Measurements from ENCODE around the gene SPATA2L. TPM values are rescaled to one million over a fixed set of nuclear protein-coding genes. Genes with fewer than 3 reads are reported as not detected.

SPATA2L gene
- total RNA-seq, 1 donor from 2014 or later: 10.8 TPM

DNA sequence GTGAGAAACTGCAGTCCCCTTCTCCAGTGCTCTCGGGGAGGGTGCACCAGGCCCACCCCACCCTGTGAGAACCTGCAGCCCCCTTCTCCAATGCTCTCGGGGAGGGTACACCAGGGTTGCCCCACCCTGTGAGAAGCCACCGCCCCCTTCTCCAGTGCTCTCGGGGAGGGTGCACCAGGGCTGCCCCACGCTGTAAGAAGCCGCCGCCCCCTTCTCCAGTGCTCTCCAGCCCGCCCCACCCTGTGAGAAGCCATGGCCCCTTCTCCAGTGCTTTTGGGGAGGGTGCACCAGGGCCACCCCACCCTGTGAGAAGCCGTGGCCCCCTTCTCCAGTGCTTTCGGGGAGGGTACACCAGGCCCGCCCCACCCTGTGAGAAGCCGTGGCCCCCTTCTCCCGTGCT lies 31.8 kb downstream of the SPATA2L start:
- DNase-seq (ENCODE audit: low read depth): no peak
- Mint-ChIP-seq H3K27ac (ENCODE audit: unreplicated experiment) (no peak overlapping the region), H3K27me3 (ENCODE audit: low read depth, unreplicated experiment) (no peaks in the 10 kb centered on the region), H3K4me3 (ENCODE audit: unreplicated experiment) (no peak overlapping the region), H3K4me1 (ENCODE audit: low read depth, unreplicated experiment) (peaks cover 8% of the 10 kb centered on the region), H3K36me3 (ENCODE audit: low read depth, unreplicated experiment) (peaks cover 26% of the 10 kb centered on the region), H3K9me3 (ENCODE audit: unreplicated experiment) (peaks cover under 1% of the 10 kb centered on the region)
- no peak for FAIRE-seq
- Histone ChIP-seq H3K27me3 (ENCODE audit: insufficient read depth, low read length) (no peaks in the 10 kb centered on the region), H3K4me2 (ENCODE audit: low read length) (no peak overlapping the region), H4K20me1 (ENCODE audit: insufficient read depth, low read length) (no peaks in the 10 kb centered on the region), H3K4me1 (ENCODE audit: insufficient read depth, low read length) (peaks cover 6% of the 10 kb centered on the region), H3K27ac (ENCODE audit: low read depth, low read length) (no peak overlapping the region), H3K36me3 (ENCODE audit: insufficient read depth, low read length) (no peaks in the 10 kb centered on the region), H3K79me2 (ENCODE audit: insufficient read depth, low read length) (no peaks in the 10 kb centered on the region), H2AFZ (ENCODE audit: low read depth, low read length) (no peak overlapping the region), H3K4me3 (ENCODE audit: insufficient read depth, low read depth, low read length) (no peak overlapping the region), H3K9ac (ENCODE audit: low read length) (no peak overlapping the region), H3K9me3 (ENCODE audit: insufficient read depth, low read depth, low read length) (no peaks in the 10 kb centered on the region)
- no peak for TF ChIP-seq EZH2 (IDR thresholded peaks at IDR 0.05; ENCODE audit: insufficient read depth, low read length)
- TF ChIP-seq, protein P1, sequence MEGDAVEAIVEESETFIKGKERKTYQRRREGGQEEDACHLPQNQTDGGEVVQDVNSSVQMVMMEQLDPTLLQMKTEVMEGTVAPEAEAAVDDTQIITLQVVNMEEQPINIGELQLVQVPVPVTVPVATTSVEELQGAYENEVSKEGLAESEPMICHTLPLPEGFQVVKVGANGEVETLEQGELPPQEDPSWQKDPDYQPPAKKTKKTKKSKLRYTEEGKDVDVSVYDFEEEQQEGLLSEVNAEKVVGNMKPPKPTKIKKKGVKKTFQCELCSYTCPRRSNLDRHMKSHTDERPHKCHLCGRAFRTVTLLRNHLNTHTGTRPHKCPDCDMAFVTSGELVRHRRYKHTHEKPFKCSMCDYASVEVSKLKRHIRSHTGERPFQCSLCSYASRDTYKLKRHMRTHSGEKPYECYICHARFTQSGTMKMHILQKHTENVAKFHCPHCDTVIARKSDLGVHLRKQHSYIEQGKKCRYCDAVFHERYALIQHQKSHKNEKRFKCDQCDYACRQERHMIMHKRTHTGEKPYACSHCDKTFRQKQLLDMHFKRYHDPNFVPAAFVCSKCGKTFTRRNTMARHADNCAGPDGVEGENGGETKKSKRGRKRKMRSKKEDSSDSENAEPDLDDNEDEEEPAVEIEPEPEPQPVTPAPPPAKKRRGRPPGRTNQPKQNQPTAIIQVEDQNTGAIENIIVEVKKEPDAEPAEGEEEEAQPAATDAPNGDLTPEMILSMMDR (IDR thresholded peaks at IDR 0.05; ENCODE audit: insufficient read depth, low read depth, low read length): no peak

DNA sequence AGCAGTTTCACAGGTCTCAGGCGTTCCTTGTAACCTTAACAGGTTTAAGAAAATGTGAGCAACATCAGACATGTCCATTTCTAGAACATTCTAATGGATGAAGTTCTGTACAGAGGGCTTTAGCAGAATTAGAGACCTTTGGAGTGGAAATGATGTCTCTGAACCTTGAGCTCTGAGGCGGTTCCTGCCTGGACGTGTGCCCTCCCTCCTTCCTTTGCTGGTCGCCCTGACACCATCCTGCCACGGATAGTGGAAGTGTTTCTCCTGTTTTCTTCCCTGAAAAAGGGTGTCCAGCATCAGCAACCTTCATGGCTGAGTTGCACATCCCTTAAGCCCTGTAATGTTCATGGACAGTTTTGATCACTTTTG lies 32.7 kb downstream of the SPATA2L start:
- peaks cover 3% of the 10 kb centered on the region for H3K9me3 Mint-ChIP-seq (ENCODE audit: unreplicated experiment)
- TF ChIP-seq, protein P1 (IDR thresholded peaks at IDR 0.05; ENCODE audit: insufficient read depth, low read depth, low read length): no peak
- TF ChIP-seq EZH2 (IDR thresholded peaks at IDR 0.05; ENCODE audit: insufficient read depth, low read length): no peak
- no peaks in the 10 kb centered on the region for H3K9me3 ChIP-seq (ENCODE audit: insufficient read depth, low read depth, low read length)
- H3K27me3 Mint-ChIP-seq (ENCODE audit: low read depth, unreplicated experiment): no peaks in the 10 kb centered on the region
- no peaks in the 10 kb centered on the region for H3K27me3 ChIP-seq (ENCODE audit: insufficient read depth, low read length)
- H2AFZ ChIP-seq (ENCODE audit: low read depth, low read length): no peak overlapping the region
- H3K4me2 ChIP-seq (ENCODE audit: low read length): no peak overlapping the region
- no peak overlapping the region for H3K27ac ChIP-seq (ENCODE audit: low read depth, low read length)
- no peaks in the 10 kb centered on the region for H3K79me2 ChIP-seq (ENCODE audit: insufficient read depth, low read length)
- no peaks in the 10 kb centered on the region for H3K36me3 ChIP-seq (ENCODE audit: insufficient read depth, low read length)
- H3K4me1 ChIP-seq (ENCODE audit: insufficient read depth, low read length): peaks cover 6% of the 10 kb centered on the region
- DNase-seq (ENCODE audit: low read depth) (no peak), FAIRE-seq (no peak)
- H4K20me1 ChIP-seq (ENCODE audit: insufficient read depth, low read length): no peaks in the 10 kb centered on the region
- H3K36me3 Mint-ChIP-seq (ENCODE audit: low read depth, unreplicated experiment): peaks cover 29% of the 10 kb centered on the region
- H3K4me3 Mint-ChIP-seq (ENCODE audit: unreplicated experiment): no peak overlapping the region
- no peak overlapping the region for H3K9ac ChIP-seq (ENCODE audit: low read length)
- no peak overlapping the region for H3K4me3 ChIP-seq (ENCODE audit: insufficient read depth, low read depth, low read length)
- H3K27ac Mint-ChIP-seq (ENCODE audit: unreplicated experiment): no peak overlapping the region
- peaks cover 8% of the 10 kb centered on the region for H3K4me1 Mint-ChIP-seq (ENCODE audit: low read depth, unreplicated experiment)

DNA sequence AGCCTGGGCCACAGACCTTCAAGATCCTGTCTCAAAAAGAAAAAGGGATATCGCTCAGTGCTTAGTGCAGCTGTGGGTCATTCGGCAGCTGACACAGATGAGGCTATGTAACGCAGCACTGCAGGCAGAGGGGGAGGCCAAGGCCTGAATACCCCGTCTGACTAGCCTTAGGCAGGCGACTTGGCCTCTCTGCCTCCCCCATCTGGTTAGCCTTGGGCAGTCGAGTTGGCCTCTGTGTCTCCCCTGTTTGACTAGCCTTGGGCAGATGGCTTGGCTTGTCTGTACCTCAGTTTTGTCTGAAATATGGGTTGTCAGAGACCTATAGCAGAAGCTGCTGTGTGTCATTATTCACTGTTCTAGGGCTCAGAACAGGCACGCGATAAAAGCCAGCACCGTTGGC lies 33.9 kb downstream of the SPATA2L start:
- Mint-ChIP-seq H3K4me1 (ENCODE audit: low read depth, unreplicated experiment) (peaks cover 8% of the 10 kb centered on the region), H3K27ac (ENCODE audit: unreplicated experiment) (no peak overlapping the region), H3K9me3 (ENCODE audit: unreplicated experiment) (peaks cover 3% of the 10 kb centered on the region), H3K4me3 (ENCODE audit: unreplicated experiment) (no peak overlapping the region), H3K36me3 (ENCODE audit: low read depth, unreplicated experiment) (peaks cover 31% of the 10 kb centered on the region), H3K27me3 (ENCODE audit: low read depth, unreplicated experiment) (no peaks in the 10 kb centered on the region)
- H3K4me3 ChIP-seq (ENCODE audit: insufficient read depth, low read depth, low read length): no peak overlapping the region
- H3K9ac ChIP-seq (ENCODE audit: low read length): no peak overlapping the region
- H3K4me1 ChIP-seq (ENCODE audit: insufficient read depth, low read length): peaks cover 6% of the 10 kb centered on the region
- H3K36me3 ChIP-seq (ENCODE audit: insufficient read depth, low read length): peaks cover 3% of the 10 kb centered on the region
- DNase-seq (ENCODE audit: low read depth) (no peak), FAIRE-seq (no peak)
- no peaks in the 10 kb centered on the region for H3K9me3 ChIP-seq (ENCODE audit: insufficient read depth, low read depth, low read length)
- no peak overlapping the region for H3K27ac ChIP-seq (ENCODE audit: low read depth, low read length)
- H3K27me3 ChIP-seq (ENCODE audit: insufficient read depth, low read length): no peaks in the 10 kb centered on the region
- no peak overlapping the region for H2AFZ ChIP-seq (ENCODE audit: low read depth, low read length)
- TF ChIP-seq EZH2 (IDR thresholded peaks at IDR 0.05; ENCODE audit: insufficient read depth, low read length): no peak
- TF ChIP-seq, protein P1 (IDR thresholded peaks at IDR 0.05; ENCODE audit: insufficient read depth, low read depth, low read length): no peak
- H3K79me2 ChIP-seq (ENCODE audit: insufficient read depth, low read length): no peaks in the 10 kb centered on the region
- H4K20me1 ChIP-seq (ENCODE audit: insufficient read depth, low read length): no peaks in the 10 kb centered on the region
- H3K4me2 ChIP-seq (ENCODE audit: low read length): no peak overlapping the region
